PC-9 (cell line): ENCODE measurements around the gene NALCN.
A peak's percentile ranks its signal among the peaks of the same experiment; 100 is the strongest.

Source experiments
- EZH2 ChIP-seq: fragments of 200-600 bp; sonication (generic); IDR thresholded peaks from 2 replicates; pipeline ENCODE4 v1.8.0; 2017; ENCODE audit warnings: antibody characterized with exemption, low read depth
- TF ChIP-seq, protein P1 (sequence below): fragments of 200-600 bp; sonication (generic); conservative IDR thresholded peaks from 2 replicates; pipeline ENCODE4 v1.6.1; 2017; ENCODE audit warnings: mixed run types, antibody characterized with exemption, mild to moderate bottlenecking, moderate library complexity

DNA sequence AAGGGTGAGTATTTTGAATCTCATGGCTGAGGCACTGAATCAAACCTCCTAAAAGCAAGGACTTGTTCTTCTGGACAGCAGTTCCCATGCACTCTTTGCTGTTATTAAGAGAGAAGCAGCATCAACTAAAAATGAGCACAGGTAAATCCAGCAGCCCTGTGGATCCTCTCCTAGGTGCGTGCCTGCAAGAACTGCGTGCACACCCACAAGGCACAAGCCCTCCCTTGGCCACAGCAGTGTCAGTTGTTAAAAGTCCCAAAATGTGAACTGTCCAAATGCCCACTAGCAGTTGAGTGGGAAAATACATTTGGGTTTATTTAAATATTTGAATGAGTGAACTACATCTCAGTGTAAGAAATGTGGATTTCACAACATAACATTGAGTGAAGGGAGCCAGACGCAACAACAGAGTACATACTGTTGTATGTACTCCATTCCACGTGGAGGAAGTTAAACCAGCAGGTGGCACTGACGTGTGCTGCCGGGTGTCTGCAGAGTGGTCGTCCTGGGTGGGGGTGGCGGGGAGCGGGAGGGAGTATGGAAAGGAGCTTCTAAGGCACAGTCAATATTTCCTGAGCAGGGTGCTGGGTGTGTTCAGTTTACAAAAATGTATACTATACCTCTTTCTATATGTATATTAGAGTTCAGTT, 266.4 kb downstream of the NALCN start:
- TF ChIP-seq, protein P1, sequence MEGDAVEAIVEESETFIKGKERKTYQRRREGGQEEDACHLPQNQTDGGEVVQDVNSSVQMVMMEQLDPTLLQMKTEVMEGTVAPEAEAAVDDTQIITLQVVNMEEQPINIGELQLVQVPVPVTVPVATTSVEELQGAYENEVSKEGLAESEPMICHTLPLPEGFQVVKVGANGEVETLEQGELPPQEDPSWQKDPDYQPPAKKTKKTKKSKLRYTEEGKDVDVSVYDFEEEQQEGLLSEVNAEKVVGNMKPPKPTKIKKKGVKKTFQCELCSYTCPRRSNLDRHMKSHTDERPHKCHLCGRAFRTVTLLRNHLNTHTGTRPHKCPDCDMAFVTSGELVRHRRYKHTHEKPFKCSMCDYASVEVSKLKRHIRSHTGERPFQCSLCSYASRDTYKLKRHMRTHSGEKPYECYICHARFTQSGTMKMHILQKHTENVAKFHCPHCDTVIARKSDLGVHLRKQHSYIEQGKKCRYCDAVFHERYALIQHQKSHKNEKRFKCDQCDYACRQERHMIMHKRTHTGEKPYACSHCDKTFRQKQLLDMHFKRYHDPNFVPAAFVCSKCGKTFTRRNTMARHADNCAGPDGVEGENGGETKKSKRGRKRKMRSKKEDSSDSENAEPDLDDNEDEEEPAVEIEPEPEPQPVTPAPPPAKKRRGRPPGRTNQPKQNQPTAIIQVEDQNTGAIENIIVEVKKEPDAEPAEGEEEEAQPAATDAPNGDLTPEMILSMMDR = peak; percentile 51; the same call in 1 of the 2 replicates
- no peak for TF ChIP-seq EZH2
